NCI-H1092 treated with DMSO at 0.1 percent for 48 hours (cell line): ENCODE data around the gene CYP26B1.

ENCODE experiments used
- DNase-seq: peaks from one replicate; lab custom pipeline; 2025; lab: John Stamatoyannopoulos, UW

CYP26B1 gene

DNA sequence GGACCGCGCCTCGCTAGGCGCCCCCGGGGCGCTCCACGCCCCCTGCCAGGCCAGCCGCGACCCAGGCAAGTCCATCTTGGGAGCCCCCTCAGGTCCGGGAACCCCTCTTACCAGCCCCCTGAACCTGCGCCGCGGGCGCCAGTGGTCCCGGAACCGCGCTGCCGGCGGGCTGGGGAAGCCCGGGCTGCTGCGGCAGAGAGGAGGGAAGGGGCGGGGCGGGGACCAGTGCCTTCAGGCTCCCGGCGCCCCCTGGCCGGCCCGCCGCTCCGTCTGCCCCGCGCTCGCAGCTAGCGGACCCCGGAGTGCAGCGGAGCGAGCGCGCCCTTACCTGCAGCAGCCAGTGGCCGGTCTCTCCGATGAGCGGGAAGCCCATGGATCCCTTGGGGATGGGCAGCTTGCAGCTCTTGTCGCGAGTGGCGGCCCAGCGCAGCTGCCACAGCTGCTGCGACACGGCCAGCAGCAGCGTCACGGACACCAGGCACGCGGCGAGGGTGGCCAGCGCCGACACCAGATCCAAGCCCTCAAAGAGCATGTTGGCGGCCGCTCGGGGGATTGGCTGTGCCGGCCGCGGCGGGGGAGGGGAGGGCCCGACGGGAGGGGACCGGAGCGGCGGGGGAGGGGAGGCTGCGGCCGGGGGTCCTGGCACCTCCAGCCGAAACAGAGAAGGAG lies at the start of gene CYP26B1:
CYP26B1 (minus strand) TSS at position 560 of the 669 bp plus-strand sequence; CDS start at position 532, 28 bp downstream.
- DNase-seq = peak; percentile 27

GRCh38 chr2:72193723-72194122 lies 46.1 kb upstream of the CYP26B1 start:
- DNase-seq = no peak

GRCh38 chr2:72191441-72191840 lies 43.8 kb upstream of the CYP26B1 start:
- no peak for DNase-seq

GRCh38 chr2:72185206-72185605 lies 37.5 kb upstream of the CYP26B1 start:
- DNase-seq = no peak

GRCh38 chr2:72183466-72183865 lies 35.8 kb upstream of the CYP26B1 start:
- DNase-seq = no peak

GRCh38 chr2:72183016-72183415 lies 35.4 kb upstream of the CYP26B1 start:
- no peak for DNase-seq

DNA sequence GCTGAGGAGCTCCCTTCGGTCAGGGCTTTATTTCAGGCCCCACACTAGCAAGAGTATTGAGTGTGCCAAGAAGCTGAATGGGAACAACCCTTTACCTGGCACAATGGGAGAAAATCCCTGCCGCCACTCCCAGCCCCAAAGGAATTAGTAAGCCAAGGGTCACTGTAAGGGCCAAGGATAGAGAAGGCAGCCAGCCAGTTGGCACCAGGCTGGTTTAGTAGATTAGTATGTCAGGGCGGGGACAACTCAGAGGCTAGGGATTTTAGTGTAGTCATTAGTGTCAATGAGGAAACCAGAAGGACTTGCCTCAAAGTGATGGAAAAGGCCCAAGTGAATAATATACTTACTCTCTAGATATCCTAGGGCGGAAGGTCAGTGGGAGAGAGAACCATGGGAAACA lies 34.9 kb upstream of the CYP26B1 start:
- no peak for DNase-seq

DNA sequence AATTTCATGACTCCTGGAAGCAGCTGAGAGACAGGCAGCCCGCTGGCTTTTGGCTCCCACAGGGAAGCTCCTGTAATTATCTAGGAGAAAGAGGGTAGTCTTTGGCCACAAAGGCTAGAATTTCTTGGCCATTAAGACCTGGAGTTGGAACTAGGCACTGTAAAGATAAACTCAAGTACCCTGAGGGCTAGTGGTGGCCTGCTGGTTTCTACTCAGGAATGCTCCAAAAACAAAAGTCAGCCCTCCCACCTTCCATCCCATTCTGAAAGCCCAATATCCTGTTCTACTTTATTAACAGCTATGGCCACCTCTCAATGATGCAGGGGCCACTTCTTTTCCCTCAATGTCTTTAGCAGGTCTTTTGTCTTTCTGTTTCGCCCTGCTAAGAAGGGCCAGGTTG lies 34.0 kb upstream of the CYP26B1 start:
- DNase-seq = no peak

- no peak for DNase-seq
Measured at GRCh38 chr2:72180351-72180750, 32.7 kb upstream of the CYP26B1 start.

DNA sequence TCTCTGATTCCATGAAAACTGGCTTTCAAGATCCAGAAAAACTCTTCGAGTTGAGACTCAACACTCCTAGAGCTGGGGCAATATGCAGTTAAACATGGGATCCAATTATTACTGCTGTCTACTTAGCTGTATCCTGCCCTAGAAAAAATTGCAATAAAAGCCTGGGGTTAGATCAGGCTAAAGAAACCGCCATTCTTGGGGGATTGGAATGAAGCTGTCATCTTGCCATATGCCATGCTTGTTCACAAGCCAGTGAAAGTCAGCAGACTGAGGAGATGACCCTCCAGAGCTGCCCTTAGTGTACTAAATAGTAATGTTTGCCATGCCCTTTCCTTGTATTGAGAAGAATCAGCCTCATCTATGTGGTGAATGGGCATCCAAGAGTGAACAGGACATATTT lies 30.9 kb upstream of the CYP26B1 start:
- no peak for DNase-seq

DNA sequence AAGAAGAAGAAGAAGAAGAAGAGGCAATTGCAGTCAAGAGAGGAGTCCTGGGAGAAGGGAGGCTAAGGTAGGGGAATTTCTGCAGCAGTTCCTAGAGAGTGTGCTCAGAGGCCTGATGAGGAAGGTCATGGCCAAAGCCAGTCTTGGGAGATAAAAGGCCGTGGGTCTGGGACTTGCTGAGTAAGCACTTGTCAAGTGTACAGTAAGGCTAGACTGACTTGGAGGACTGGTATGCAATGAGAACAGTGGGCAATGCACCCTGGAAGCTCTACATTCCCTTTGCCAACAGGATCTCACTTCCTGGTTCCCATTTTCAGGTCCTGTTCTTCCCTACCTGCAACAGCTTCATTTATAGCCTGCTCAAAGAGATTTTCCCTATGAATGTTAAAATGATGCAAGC lies 28.6 kb upstream of the CYP26B1 start:
- DNase-seq = no peak

DNA sequence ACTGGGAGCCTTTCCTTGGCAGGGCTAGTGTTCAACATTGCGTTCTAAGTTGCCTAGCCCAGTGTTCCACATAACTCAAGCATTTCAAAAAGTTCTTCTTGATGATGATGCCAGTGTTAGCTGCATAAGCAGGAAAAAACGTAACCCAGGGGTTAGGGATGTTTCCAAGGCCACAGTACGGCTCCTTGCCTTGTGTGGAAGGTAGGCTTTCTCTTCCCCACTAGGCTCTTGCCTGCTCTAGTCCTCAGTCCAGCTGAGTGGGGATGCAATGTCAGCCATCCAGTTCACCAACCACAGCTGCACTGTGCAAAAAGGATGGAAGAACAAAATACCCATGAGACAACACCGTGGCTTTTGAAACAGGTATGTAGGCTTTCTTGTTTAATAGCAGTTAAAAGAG lies 28.0 kb upstream of the CYP26B1 start:
- no peak for DNase-seq

DNA sequence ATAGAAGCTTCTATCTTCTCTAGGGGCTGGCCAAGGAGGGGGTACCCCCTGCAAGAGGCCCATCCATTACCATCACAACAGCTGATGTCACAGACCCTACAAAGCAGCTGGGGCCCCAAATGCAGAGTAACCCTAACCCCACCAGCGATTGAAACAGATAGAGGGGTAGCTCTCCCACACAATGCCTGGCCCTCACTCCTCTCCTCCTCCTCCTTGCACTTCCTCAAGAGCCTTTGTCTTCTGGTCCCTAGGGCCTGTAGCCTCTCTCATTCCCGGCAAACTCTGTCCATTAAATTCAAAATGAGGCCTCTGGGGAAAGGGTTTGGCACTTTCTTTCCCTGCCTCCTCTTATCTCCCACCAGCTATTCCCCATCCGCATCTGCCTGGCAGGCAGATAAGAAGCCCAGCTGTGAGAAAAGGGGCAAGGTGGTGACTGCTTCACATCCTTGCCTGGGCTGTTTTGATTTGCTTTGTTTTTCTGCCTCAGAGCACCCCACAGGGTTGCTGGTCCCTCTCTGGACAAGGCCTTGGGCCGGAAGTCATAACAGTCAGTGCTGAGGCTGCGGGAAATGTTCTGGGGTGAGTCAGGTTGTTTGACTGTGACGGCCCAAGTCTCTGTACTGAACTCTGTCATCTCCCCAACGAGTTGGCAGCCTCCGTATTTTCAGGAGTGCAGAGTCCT lies 26.1 kb upstream of the CYP26B1 start:
- DNase-seq = no peak

- no peak for DNase-seq
Measured at GRCh38 chr2:72172478-72172877, 24.8 kb upstream of the CYP26B1 start.

DNA sequence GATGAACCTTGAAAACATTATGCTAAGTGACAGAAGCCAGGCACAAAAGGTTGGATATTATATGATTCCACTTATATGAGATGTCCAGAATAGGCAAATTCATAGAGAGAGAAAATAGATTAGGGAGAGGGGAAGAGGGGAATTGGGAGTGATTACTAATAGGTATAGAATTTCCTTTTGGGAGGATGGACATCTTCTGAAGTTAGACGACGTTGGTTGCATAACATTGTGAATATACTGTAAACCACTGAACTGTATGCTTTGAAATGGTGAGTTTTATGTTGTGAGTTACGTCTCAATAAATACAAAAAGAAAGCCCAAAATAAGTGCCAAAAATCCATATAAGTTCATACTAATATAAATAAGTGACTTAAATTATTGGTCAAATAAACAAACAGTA lies 18.6 kb upstream of the CYP26B1 start:
- no peak for DNase-seq

DNA sequence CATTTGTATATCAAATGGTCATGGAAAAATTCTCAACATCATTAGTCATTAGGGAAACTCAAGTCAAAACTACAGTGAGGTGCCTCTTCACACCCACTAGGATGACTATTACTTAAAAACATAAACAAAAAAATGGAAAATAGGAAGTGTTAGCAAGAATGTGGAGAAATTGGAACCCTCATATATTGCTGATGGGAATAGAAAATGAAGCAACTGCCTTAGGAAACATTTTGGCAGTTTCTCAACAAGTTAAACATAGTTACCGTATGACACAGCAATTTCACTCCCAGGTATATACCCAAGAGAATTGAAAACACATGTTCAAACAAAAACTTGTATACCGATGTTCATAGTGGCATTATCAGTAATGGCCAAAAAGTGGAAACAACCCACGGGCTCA lies 18.1 kb upstream of the CYP26B1 start:
- no peak for DNase-seq

GRCh38 chr2:72162574-72162973 lies 14.9 kb upstream of the CYP26B1 start:
- DNase-seq = no peak

DNA sequence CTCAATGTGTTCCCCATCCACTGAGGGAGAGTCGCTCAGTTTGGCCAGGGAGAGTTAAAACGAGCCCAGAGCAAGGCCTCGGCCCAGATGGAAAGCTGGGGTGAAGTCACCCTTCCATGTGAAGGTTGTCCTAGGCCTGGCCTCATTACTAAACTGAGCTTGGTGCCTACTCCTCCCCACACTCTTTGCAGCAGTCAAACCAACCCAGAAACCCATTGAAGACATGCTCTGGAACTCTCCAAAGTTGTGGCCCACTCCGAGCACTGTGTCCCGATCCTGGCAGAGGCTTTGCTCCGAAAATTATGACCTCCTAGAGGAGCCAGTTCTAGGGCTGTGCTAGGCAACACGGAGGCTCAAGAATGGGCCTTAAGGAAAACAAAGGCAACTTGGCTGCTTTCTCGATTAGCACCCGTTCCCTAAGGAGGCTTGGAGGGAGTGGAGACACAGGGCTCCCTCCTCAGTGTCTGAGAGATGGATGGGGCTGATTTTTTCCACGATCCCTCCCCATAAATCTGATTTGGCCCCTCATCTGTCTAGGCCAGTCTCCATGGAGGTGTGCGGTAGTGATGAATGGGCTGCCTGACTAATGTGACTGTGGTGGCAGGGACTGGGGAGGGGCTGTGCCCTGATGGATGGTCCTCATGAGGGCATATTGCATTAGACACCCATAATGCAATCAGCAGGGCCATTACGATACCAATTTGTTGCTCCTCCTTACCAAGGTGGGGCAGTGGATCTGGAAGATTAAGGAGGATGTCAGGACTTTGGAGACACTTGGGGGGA lies 11.7 kb upstream of the CYP26B1 start:
- DNase-seq = no peak

DNA sequence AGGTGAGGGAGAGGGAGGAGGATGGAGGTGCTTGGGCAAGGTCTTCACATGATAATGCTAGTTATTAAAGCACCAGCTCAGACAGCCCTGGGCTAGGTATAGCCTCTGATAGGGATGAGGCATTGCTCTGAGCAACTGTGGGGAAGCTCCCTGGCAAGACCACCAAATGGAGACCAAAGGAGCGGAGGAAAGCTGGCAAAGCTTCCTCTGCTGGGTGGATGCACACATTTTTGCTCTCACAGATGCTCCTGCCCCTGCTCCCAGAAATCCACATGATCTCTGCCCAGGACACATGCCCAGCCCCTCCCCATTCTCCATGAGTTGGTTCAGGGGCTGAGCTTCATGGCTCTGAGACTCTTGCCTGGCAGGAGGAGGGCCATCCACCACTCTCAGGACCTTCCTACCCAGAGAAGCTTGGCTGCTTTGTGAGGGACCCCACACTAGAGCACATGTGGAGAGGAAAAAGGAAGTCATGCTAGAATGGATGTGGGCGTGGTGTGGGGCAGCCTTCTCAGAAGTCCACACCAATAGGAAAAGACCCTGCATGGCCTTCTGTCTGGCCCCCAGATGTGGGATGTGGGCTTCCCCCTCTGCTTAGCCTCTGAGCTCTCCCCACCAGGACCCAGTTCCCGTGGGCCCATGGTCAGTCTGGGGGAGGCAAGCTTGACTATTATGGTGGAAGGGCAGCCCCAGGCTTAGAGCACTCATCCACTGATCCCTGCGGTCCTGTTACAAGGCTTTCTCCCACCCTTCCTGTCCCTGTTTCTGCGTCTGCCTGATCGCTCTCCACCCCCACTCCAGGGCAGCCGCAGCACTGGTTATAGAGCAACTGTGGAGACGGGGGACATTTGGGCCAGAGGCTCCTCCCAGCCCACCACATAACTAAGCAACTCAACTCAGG lies 10.5 kb upstream of the CYP26B1 start:
- DNase-seq = no peak

- DNase-seq = no peak
Measured at GRCh38 chr2:72156872-72157271, 9.2 kb upstream of the CYP26B1 start.

- no peak for DNase-seq
Measured at GRCh38 chr2:72155737-72156136, 8.1 kb upstream of the CYP26B1 start.

GRCh38 chr2:72155151-72155550 lies 7.5 kb upstream of the CYP26B1 start:
- DNase-seq = no peak
